Activated CD4-positive, alpha-beta memory T cell treated with anti-CD3 and anti-CD28 coated beads for 36 hours (primary cell): ENCODE measurements around the gene MICA. TPM values are rescaled to one million over a fixed set of nuclear protein-coding genes. Genes with fewer than 3 reads are reported as not detected.
"Not testable (repeated sequence)": the region's sequence is repeated elsewhere in the genome, so short reads cannot be mapped to it uniquely, and the experiment has no call there.

Experiments used
- CTCF ChIA-PET: fragments of 350-600 bp; sonication (Branson Sonifier 250); formaldehyde crosslinking; loops from one replicate; lab custom pipeline; 2021; ENCODE audit warnings: antibody characterized with exemption, inconsistent platforms; lab: Charles Lee
- POLR2A ChIA-PET: fragments of 350-600 bp; sonication (Branson Sonifier 250); formaldehyde crosslinking; loops from one replicate; lab custom pipeline; 2021; ENCODE audit warnings: antibody characterized with exemption; lab: Charles Lee
- DNase-seq: peaks from one replicate; pipeline ENCODE4 v3.0.0-alpha.2; 2020
- H3K27ac Mint-ChIP-seq: one replicate; pipeline ENCODE4 v1.8.0; 2021; ENCODE audit warnings: mixed read lengths
- H3K27me3 Mint-ChIP-seq: one replicate; pipeline ENCODE4 v1.8.0; 2021; ENCODE audit warnings: mixed read lengths
- H3K36me3 Mint-ChIP-seq: one replicate; pipeline ENCODE4 v1.8.0; 2021; ENCODE audit warnings: mixed read lengths
- H3K4me1 Mint-ChIP-seq: one replicate; pipeline ENCODE4 v1.8.0; 2021; ENCODE audit warnings: low read depth, mixed read lengths
- H3K4me3 Mint-ChIP-seq: one replicate; pipeline ENCODE4 v1.8.0; 2021; ENCODE audit warnings: mild to moderate bottlenecking, mixed read lengths
- H3K9me3 Mint-ChIP-seq: one replicate; pipeline ENCODE4 v1.8.0; 2021; ENCODE audit warnings: mixed read lengths
- intact Hi-C: fragments of 100-400 bp; cut with micrococcal nuclease; formaldehyde crosslinking; loops from one replicate; pipeline ENCODE4 v1.15.1; 2023
- total RNA-seq, 2 experiments: library from RNA; stranded (reverse); gene quantifications; one replicate each; pipeline ENCODE4 v1.2.3, GENCODE V29; 2021

Gene MICA
- total RNA-seq, 2 experiments from 2014 or later = 7.1 to 8.6 TPM

DNA sequence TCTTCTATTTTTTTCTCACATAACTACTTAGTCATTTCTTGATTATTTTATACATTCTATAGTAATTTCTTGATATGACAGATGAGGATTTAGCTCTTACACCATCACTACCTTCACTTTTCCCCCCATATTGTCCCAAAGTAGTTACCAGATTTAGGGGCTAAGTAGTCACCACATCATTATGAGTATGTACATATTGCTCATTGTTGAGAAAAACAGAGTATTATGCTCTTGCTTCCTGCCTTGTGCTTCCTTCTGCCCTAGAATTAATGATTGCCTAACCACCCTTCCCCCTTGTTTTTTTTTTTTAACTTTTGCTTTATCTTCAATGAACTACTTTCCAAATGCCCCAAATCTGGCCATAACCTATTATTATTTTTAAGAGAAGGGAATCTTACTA is 39.6 kb upstream of the MICA start:
- ChIA-PET CTCF (interaction anchor here (0.8 to 9.1 kb wide), 2 partner anchors 160 to 169 kb away, joined by 4 to 161 read pairs; no protein-coding TSS in a partner anchor), POLR2A (no interaction called here)
- Mint-ChIP-seq H3K27ac (no peak overlapping the region), H3K36me3 (peaks cover 3% of the 10 kb centered on the region), H3K27me3 (peaks cover 5% of the 10 kb centered on the region), H3K4me1 (peaks cover 37% of the 10 kb centered on the region), H3K9me3 (no peaks in the 10 kb centered on the region), H3K4me3 (no peak overlapping the region)
- no peak for DNase-seq
- intact Hi-C loops = no loop called here

DNA sequence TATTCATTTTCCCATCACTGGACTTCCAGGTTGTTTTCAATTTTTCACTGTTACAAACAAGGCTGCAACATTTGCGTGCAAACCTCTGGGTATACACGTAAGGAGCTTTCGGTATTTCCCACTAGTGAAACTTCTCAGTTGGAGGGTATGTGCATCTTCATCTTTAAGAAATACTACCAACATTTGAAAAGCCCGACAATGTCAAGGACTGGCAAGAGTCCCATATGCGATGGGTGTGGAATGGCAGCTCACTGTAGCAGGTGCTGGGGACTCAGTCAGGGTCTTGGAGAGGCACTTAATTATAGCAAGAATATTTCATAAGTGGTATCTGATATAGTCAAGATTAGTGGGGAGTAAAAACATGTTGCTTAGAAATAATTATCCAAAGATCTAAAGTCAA is 37.5 kb upstream of the MICA start:
- ChIA-PET CTCF (interaction anchor here (0.9 to 9.1 kb wide), 32 partner anchors 8 to 239 kb away, joined by 3 to 161 read pairs (median 6); partner anchors contain the start of genes HLA-B, PSORS1C2 and TCF19), POLR2A (interaction anchor here (2.4 kb wide), 1 partner anchor 169 kb away, joined by 31 read pairs; no protein-coding TSS in a partner anchor)
- intact Hi-C loops = no loop called here
- no peaks in the 10 kb centered on the region for H3K9me3 Mint-ChIP-seq
- H3K27ac Mint-ChIP-seq = no peak overlapping the region
- H3K4me3 Mint-ChIP-seq = no peak overlapping the region
- peaks cover under 1% of the 10 kb centered on the region for H3K36me3 Mint-ChIP-seq
- no peak for DNase-seq
- peaks cover 10% of the 10 kb centered on the region for H3K27me3 Mint-ChIP-seq
- H3K4me1 Mint-ChIP-seq = peaks cover 23% of the 10 kb centered on the region

DNA sequence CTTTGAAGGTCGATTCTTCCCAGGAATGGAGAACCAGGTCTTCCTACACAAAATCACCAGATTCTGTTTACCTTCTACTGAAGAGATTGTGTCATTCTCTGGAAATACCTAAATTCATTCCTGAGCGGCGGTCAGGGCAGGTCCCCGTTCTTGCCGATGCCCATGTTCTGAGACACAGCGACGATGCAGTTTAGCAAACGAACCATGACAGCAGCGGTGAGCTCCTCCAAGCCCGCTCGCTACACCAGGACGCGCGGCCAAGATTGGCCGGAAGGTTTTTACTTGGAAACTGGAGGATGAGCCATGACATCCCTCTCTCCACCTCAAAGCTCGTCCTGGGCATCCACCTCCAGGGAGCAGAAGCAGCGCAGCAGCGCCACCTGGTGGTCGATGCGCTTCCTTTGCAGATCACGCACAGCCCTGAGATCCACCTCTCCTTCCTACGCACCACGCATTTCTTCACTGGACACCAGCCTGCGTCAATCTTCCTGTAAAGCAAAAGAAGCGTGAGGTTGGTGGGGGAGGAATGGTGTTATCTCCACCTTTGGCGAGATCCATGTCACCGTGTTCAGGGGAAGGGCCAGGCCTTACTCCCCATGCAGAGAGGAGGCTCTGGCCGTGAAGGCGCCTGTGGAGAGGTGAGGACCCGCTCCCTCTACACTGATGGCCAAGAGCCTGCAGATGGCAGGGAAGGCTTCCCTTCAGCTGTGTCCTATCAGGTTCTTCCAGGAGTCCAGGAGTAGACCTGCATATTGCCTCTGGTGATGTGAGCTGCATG is 36.5 kb upstream of the MICA start:
- Mint-ChIP-seq H3K27ac (peak overlapping the region; percentile 25), H3K4me3 (peak overlapping the region; percentile 75), H3K36me3 (no peaks in the 10 kb centered on the region), H3K9me3 (peaks cover under 1% of the 10 kb centered on the region), H3K4me1 (peaks cover 23% of the 10 kb centered on the region), H3K27me3 (peaks cover 10% of the 10 kb centered on the region)
- DNase-seq = peak; percentile 89
- intact Hi-C loops = loop anchor here (1.0 kb wide), 3 partner anchors 9 to 230 kb away; no protein-coding TSS in a partner anchor
- ChIA-PET POLR2A (interaction anchor here (0.9 to 2.4 kb wide), 4 partner anchors 9 to 170 kb away, joined by 3 to 31 read pairs (median 4); no protein-coding TSS in a partner anchor), CTCF (interaction anchor here (0.5 to 9.1 kb wide), 49 partner anchors 8 to 1023 kb away, joined by 3 to 161 read pairs (median 4); partner anchors contain the start of genes HLA-B, PSORS1C2 and TCF19)

DNA sequence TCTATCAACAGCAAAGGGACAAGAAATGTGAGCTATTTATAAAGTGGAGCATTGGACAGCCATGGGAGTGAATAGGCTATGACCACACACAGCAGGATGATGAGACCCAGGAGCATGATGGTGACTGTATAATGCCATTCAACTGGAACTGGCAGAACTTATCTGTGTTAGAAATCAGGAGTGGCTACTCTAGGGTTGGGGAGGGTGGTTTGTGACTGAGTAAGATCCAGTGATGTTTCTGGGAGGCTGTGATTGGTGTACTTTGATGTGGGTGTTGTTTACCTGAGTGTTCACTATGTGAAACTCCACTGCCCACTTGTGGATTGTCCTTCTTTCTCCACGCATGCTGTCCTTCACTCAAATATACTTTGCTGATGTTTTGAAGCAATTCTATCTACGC is 34.9 kb upstream of the MICA start:
- no peak for DNase-seq
- intact Hi-C loops = no loop called here
- Mint-ChIP-seq H3K9me3 (peaks cover 4% of the 10 kb centered on the region), H3K27ac (no peak overlapping the region), H3K27me3 (peaks cover 9% of the 10 kb centered on the region), H3K4me1 (peaks cover 26% of the 10 kb centered on the region), H3K4me3 (no peak overlapping the region), H3K36me3 (no peaks in the 10 kb centered on the region)
- CTCF ChIA-PET = interaction anchor here (2.5 to 9.1 kb wide), 3 partner anchors 173 to 231 kb away, joined by 18 to 161 read pairs (median 23); partner anchors contain the start of gene PSORS1C2
- POLR2A ChIA-PET = interaction anchor here (2.4 kb wide), 1 partner anchor 171 kb away, joined by 31 read pairs; no protein-coding TSS in a partner anchor

DNA sequence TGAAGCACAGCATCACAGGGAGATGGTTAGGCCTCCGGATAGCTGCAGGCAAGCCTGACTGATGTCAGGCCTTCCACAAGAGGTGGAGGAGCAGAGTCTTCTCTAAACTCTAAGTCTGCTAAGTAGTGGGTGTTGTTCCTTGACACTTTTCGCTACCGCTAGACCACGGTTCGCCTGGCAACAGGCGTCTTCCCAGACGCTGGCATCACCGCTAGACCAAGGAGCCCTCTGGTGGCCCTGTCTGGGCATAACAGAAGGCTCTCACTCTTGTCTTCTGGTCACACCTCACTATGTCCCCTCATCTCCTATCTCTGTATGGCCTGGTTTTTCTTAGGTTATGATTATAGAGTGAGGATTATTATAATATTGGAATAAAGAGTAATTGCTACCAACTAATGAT is 29.3 kb upstream of the MICA start:
- intact Hi-C loops = not testable (repeated sequence)
- CTCF ChIA-PET = interaction anchor here (0.6 to 1.9 kb wide), 3 partner anchors 73 to 211 kb away, joined by 3 to 6 read pairs (median 4); no protein-coding TSS in a partner anchor

DNA sequence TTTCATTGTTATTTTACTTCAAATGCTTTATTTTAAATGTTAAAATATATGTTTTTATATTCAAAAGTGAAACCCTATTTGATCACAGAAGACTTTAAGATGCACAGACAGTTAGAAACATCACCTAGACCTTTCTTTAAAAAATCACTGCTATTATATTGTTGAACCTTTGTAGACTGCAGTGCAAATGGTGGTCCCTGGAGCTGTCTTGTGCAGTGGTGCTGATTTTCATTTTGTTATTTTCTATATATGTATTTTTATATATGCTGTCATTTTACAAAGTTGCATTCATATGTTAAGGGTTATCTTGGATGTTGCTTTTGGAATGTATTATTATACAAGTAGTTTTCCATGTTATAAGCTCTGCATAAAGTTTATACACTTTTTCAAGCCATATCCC is 27.7 kb upstream of the MICA start:
- no peak for DNase-seq
- Mint-ChIP-seq H3K9me3 (peaks cover 4% of the 10 kb centered on the region), H3K4me3 (no peak overlapping the region), H3K36me3 (no peaks in the 10 kb centered on the region), H3K27ac (no peak overlapping the region), H3K27me3 (peaks cover 12% of the 10 kb centered on the region), H3K4me1 (peaks cover 4% of the 10 kb centered on the region)
- ChIA-PET POLR2A (interaction anchor here (1.2 kb wide), 1 partner anchor 9 kb away, joined by 3 read pairs; no protein-coding TSS in a partner anchor), CTCF (interaction anchor here (1.0 to 3.4 kb wide), 8 partner anchors 9 to 282 kb away, joined by 3 to 22 read pairs (median 4); no protein-coding TSS in a partner anchor)
- intact Hi-C loops = no loop called here

More for the DNA sequence above, 29.3 kb upstream of the MICA start:
- H3K9me3 Mint-ChIP-seq, H3K4me1 Mint-ChIP-seq, H3K4me3 Mint-ChIP-seq, H3K27ac Mint-ChIP-seq, H3K36me3 Mint-ChIP-seq, POLR2A ChIA-PET: not testable (repeated sequence)
- DNase-seq = peak; percentile 24
- H3K27me3 Mint-ChIP-seq = peaks cover 11% of the 10 kb centered on the region

DNA sequence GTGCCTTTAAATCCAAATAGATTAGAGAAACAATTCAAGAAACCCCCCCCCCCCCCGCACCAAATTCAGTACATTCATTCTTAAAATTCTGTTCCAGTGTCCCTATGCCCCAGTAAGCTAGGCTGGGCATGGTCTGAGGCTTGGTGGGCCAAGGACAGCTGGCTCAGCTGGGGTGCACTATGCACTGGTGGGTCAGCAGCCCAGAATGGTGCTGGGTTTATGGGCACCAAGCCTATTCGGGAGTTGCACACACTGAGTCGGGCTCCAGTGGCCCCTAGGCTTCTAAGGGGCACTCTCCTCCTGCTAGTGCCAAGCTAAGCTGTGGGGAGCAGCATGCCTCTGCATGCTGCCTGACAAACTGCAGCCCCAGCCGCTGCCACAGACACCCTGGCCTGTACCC is 26.4 kb upstream of the MICA start:
- ChIA-PET POLR2A (no interaction called here), CTCF (interaction anchor here (0.8 to 3.4 kb wide), 6 partner anchors 11 to 283 kb away, joined by 3 to 22 read pairs (median 4); no protein-coding TSS in a partner anchor)
- Mint-ChIP-seq H3K27me3 (peaks cover 14% of the 10 kb centered on the region), H3K4me1 (peaks cover 2% of the 10 kb centered on the region), H3K4me3 (no peak overlapping the region), H3K36me3 (no peaks in the 10 kb centered on the region), H3K9me3 (peaks cover 3% of the 10 kb centered on the region), H3K27ac (no peak overlapping the region)
- intact Hi-C loops = no loop called here
- no peak for DNase-seq

DNA sequence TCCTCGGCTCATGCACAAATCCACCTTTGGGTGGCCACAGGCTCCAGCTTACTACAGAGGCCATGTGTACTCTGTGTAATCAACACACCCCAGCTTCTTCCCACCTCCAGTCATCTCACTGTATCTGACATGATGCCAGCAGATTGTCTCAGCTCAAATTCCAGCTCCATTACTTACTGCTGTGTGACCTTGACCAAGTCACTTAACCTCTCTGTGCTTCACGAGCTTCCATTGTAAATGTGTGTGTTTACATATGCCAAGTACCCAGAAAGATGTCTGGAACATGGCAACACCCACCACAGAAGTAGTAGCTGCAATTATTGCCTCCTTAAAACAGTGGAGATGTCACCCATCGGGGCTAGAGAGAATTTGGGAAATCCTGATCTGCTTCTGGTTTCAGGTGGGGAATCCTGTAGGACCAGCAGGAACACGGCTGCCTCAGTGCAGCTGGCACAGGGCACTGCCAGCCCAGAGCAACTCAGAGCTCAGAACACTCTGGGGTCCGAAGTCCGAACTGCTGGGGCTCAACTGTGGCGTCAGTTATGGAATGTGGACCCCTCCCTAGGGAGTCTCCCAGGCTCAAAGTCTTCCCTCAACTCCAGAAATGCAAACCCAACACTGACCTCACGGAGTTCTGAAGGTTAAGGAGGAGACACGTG is 25.2 kb upstream of the MICA start:
- POLR2A ChIA-PET = no interaction called here
- DNase-seq = no peak
- Mint-ChIP-seq H3K4me3 (no peak overlapping the region), H3K36me3 (no peaks in the 10 kb centered on the region), H3K4me1 (no peaks in the 10 kb centered on the region), H3K27me3 (peaks cover 14% of the 10 kb centered on the region), H3K9me3 (no peaks in the 10 kb centered on the region), H3K27ac (no peak overlapping the region)
- intact Hi-C loops = no loop called here
- CTCF ChIA-PET = interaction anchor here (1.0 to 3.4 kb wide), 3 partner anchors 12 to 57 kb away, joined by 3 to 22 read pairs (median 4); no protein-coding TSS in a partner anchor

DNA sequence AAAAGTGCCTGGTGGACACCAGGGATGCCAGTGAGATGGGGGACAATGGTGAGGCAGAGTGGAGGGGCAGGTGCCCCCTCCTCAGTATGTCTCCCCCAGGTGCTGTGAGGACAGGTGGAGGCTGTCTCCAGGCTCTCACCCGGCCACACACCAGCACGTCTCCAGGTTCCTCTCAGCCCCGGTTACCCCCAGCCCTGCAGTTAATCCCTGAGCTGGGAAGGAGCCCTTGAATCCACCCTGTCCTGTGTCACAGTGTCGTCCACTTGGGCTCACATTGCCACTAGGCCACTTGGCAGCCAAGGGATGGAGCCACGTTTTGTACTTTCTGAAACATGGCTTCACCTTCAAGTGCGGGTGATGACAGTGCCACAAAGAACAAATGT is 24.7 kb upstream of the MICA start:
- Mint-ChIP-seq H3K27ac (no peak overlapping the region), H3K4me3 (no peak overlapping the region), H3K4me1 (no peaks in the 10 kb centered on the region), H3K27me3 (peaks cover 14% of the 10 kb centered on the region), H3K36me3 (no peaks in the 10 kb centered on the region), H3K9me3 (no peaks in the 10 kb centered on the region)
- ChIA-PET POLR2A (no interaction called here), CTCF (interaction anchor here (1.0 to 1.5 kb wide), 2 partner anchors 12 to 22 kb away, joined by 3 to 9 read pairs; no protein-coding TSS in a partner anchor)
- intact Hi-C loops = no loop called here
- no peak for DNase-seq

DNA sequence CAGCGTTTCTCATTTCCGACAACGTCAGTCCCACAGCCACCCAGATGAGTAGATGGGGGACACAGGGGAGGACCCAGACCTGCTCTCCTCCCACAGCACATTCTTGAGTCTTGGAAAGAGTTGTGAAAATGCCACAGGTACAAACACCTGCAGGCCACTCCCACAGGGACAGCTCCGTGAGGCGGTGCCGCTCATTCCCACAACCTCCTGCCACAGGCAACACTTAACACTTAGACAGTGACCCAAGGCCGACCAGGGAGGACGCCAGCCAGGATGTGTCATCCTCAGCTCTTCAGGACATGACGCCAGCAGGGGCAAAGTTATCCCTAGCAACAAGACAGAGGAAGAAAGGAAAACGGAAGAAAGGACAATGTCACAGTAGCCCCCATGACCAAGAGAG is 23.5 kb upstream of the MICA start:
- CTCF ChIA-PET = interaction anchor here (0.7 to 2.1 kb wide), 4 partner anchors 13 to 251 kb away, joined by 3 to 9 read pairs (median 6); no protein-coding TSS in a partner anchor

DNA sequence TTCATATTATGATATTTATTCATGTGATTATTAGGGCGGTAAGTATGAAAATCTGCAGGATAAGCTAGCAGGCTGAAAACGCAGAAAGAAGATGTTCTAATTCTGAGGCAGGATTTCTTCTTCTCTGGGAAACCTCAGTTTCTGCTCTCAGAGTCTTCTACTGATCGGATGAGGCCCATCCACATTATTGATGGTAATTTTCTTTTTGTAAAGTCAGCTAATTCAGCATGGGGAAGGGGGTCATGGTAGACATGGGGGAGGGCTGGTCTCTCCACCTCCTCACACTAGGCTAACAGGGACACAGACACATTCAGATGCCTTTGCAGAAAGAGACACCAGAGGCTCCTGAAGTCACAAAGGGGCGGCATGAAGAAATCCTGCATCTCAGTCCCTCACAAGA is 21.7 kb upstream of the MICA start:
- Mint-ChIP-seq H3K4me1 (no peaks in the 10 kb centered on the region), H3K9me3 (no peaks in the 10 kb centered on the region), H3K27me3 (peaks cover 14% of the 10 kb centered on the region), H3K27ac (no peak overlapping the region), H3K36me3 (no peaks in the 10 kb centered on the region), H3K4me3 (no peak overlapping the region)
- ChIA-PET POLR2A (no interaction called here), CTCF (interaction anchor here (0.8 to 2.1 kb wide), 5 partner anchors 15 to 185 kb away, joined by 3 to 8 read pairs (median 4); no protein-coding TSS in a partner anchor)
- intact Hi-C loops = no loop called here
- no peak for DNase-seq

More for the DNA sequence above, 23.5 kb upstream of the MICA start:
- Mint-ChIP-seq H3K4me1 (no peaks in the 10 kb centered on the region), H3K27me3 (peaks cover 14% of the 10 kb centered on the region), H3K27ac (no peak overlapping the region), H3K9me3 (no peaks in the 10 kb centered on the region), H3K4me3 (no peak overlapping the region), H3K36me3 (no peaks in the 10 kb centered on the region)
- POLR2A ChIA-PET = no interaction called here
- intact Hi-C loops = no loop called here
- no peak for DNase-seq
